Head of caudate nucleus (tissue), 42 donors: ENCODE data around the gene TRIOBP.

Source experiments
- DNase-seq, 42 donors: peaks; one replicate each; pipeline versions ENCODE4 v3.0.0 to v3.0.0-alpha.2; 2020 to 2021; ENCODE audit warnings: mixed read lengths in 7 of 42
- intact Hi-C: fragments of 100-400 bp; cut with DNase I; formaldehyde crosslinking; loops from one replicate; pipeline ENCODE4 v1.15.0; 2022

TRIOBP gene

GRCh38 chr22:37662039-37662438, 34.8 kb upstream of the TRIOBP start:
- DNase-seq: peak in 2 of 42 donors; percentile 32 to 37

GRCh38 chr22:37663521-37664140, 33.2 kb upstream of the TRIOBP start:
- DNase-seq: no peak

More at GRCh38 chr22:37662039-37662438, 34.8 kb upstream of the TRIOBP start:
- intact Hi-C loops: loop anchor here (10.0 kb wide), 1 partner anchor 143 kb away; the partner anchor contains the start of gene GCAT

GRCh38 chr22:37664249-37665101, 32.4 kb upstream of the TRIOBP start:
- intact Hi-C loops: loop anchor here (10.0 kb wide), 1 partner anchor 140 kb away; the partner anchor contains the start of gene GCAT
- DNase-seq: peak in 41 of 42 donors; percentile 50 to 92 (median 81)

More at GRCh38 chr22:37663521-37664140, 33.2 kb upstream of the TRIOBP start:
- intact Hi-C loops: loop anchor here (10.0 kb wide), 1 partner anchor 141 kb away; the partner anchor contains the start of gene GCAT

GRCh38 chr22:37665487-37665886, 31.4 kb upstream of the TRIOBP start:
- intact Hi-C loops: loop anchor here (10.0 kb wide), 1 partner anchor 139 kb away; the partner anchor contains the start of gene GCAT
- no peak for DNase-seq

GRCh38 chr22:37669586-37669985, 27.3 kb upstream of the TRIOBP start:
- intact Hi-C loops: loop anchor here (10.0 kb wide), 1 partner anchor 135 kb away; the partner anchor contains the start of gene GCAT
- peak in 2 of 42 donors; percentile 31 to 57 for DNase-seq

- intact Hi-C loops: no loop called here
- DNase-seq: no peak
Observed at GRCh38 chr22:37672206-37672919, 24.5 kb upstream of the TRIOBP start.

- no peak for DNase-seq
- intact Hi-C loops: no loop called here
Observed at GRCh38 chr22:37672920-37673455, 23.9 kb upstream of the TRIOBP start.

GRCh38 chr22:37674248-37674647, 22.6 kb upstream of the TRIOBP start:
- intact Hi-C loops: no loop called here
- no peak for DNase-seq

- DNase-seq: peak; percentile 68 to 92 (median 82)
- intact Hi-C loops: no loop called here
Observed at GRCh38 chr22:37674951-37675929, 21.6 kb upstream of the TRIOBP start, which contains the start of gene LGALS1. Gene LGALS1, plus strand, starts transcription at chr22:37675636. Its CDS starts 67 bp downstream, at chr22:37675703.

- intact Hi-C loops: no loop called here
- DNase-seq: peak in 10 of 42 donors; percentile 16 to 66 (median 36)
Observed at GRCh38 chr22:37675930-37676735, 20.7 kb upstream of the TRIOBP start.

- DNase-seq: peak in 40 of 42 donors; percentile 39 to 86 (median 65)
- intact Hi-C loops: no loop called here
Observed at GRCh38 chr22:37676736-37677492, 19.9 kb upstream of the TRIOBP start.

- intact Hi-C loops: no loop called here
- peak in 2 of 42 donors; percentile 31 to 35 for DNase-seq
Observed at GRCh38 chr22:37677493-37677974, 19.3 kb upstream of the TRIOBP start.

GRCh38 chr22:37678372-37678771, 18.5 kb upstream of the TRIOBP start:
- no peak for DNase-seq
- intact Hi-C loops: no loop called here

- intact Hi-C loops: loop anchor here (5.0 kb wide), 1 partner anchor 37 kb away; no protein-coding TSS in a partner anchor
- no peak for DNase-seq
Observed at GRCh38 chr22:37679670-37680069, 17.2 kb upstream of the TRIOBP start.

- intact Hi-C loops: loop anchor here (5.0 kb wide), 1 partner anchor 38 kb away; no protein-coding TSS in a partner anchor
- DNase-seq: no peak
Observed at GRCh38 chr22:37680191-37680851, 16.5 kb upstream of the TRIOBP start.
